NCI-H446 treated with DMSO at 0.1 percent for 48 hours (cell line): ENCODE results near the gene CERS6.

Source experiments
- DNase-seq: peaks from one replicate; lab custom pipeline; 2025; lab: John Stamatoyannopoulos, UW

The CERS6 gene

DNA sequence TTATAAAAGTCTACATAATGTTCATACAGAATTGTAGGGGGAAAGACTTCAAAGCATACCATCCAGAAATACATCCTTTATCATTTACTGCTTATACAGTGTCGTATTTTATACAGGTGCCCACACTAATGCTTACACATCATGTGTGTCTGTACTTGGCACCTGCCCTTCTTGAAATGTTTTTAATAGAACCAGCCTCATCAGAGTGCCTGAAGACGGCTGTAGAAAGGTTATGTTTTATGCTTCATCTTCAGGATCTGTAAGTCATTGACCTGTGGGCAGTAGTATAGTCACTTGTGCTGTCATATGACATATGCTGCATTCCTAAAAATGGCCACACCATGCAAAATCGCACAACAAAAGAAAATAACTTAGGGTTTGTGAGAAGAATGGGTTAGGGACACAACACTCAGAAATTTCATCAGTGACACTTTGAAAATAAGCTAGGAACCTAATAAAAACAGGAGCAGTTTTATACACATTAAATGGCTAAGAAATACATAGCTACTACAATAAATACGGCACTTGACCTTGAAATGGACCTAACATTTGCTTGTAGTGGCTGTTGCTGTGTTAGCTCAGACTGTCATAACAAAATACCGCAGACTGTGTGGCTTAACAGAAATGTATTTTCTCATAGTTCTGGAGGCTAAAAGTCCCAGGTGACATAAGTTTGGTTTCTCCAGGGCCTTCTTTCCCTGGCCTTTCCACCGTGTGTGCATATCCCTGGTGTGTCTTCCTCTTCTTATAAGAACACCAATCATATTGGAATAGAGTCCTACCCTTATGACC, 112.6 kb downstream of the CERS6 start:
- DNase-seq, result no peak

DNA sequence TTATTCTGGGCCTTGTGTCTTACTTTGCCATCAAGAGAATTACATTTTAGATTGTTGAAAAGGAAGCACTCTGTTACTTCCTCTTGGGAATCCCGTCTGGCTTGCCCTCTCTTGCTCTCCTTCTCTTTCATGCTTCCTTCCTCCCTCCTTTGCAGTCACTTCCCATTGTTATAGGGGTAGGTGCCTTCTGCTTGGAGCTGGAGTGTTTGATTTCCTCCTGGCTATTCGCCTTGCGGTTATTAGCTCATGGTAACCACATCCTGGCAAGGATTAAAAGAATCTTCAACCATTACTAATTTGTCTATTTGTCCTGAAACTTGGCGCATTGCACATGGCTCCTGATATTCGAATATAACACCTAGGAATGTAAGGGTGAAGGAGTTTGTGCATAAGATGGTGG, 115.0 kb downstream of the CERS6 start:
- peak; percentile 65 for DNase-seq

DNA sequence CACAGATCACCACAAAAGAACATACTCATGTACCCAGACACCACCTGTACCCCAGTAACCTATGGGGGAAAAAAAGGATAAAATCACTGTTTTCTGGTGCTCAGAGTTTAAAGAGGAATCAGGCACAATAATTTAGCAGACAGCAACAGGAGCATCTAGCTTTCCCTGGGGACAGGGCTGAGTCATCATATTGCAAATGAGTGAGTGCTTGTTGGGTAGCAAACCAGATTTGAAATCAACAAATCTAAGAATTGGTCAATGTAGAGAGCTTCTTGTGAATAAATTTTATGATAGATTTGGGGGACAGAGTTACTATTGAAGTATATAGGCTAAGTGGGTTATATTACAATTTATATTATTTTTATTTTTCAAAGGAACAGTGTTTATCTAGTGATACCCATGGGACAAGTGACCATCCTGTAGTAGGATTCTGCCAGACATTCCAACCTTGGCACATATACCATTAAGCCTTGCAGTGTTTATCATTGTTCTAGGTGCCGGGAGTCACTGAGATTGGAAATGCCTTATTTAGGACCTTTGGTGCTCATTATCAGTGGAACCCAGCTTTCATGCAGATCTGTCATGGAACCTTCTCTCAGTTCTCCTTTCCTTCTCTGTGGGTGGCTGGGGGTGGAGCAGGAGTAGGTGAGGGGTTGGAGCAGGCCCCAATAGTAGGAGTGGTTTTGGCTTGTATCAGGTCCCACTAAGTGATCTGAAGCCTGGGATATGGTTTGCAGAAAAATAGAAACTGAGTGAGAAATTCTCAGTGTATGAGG, 117.2 kb downstream of the CERS6 start:
- peak; percentile 22 for DNase-seq

DNA sequence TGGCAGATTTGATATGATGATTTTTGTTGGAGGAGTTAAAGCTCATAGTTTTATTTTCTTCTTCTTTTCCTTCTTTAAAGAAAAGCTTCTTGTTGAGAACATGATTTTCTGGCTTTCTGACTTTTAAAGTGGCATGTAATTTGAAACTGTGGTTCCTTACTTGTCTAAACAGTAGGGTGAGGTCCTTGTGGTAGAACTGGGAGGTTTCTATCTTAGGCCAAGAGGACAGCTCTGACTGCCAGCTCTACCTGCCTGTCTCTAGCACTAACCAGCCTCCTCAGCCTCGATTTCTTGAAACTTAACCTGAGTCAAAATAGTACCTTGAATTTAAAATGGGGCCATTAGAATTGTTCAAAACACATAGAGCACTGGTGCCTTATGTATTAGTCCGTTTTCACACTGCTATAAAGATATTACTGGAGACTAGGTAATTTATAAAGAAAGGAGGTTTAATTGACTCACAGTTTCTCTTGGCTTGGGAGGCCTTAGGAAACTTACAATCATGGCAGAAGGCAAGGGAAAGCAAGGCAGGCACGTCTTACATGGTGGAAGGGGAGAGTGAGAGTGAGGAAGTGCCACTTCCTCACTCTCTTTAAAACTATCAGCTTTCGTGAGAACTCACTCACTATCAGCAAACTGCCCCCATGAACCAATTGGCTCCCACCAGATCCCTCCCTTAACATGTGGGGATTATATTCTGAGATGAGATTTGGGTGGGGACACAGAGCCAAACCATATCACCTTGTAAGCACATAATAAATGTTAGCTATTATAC, 119.0 kb downstream of the CERS6 start:
- no peak for DNase-seq

DNA sequence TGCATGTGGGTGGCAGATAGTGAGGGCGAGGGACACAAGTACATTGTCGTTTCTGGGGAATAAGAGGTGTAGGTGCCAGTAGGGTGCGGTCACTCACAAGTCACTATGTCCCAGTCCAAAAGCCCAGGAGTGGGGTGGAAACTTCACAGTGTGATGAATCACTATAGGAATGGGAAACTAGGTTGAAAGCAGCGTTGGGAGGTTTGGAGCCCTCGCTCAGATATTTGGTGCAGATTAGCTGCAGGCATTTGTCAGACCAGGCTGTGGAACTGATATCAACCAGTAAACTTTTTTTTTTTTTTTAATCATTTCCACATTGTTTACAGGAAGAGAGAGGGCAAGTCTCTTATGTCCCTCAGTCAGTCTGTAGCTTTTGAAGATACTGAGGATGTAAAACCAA, 121.8 kb downstream of the CERS6 start:
- no peak for DNase-seq

DNA sequence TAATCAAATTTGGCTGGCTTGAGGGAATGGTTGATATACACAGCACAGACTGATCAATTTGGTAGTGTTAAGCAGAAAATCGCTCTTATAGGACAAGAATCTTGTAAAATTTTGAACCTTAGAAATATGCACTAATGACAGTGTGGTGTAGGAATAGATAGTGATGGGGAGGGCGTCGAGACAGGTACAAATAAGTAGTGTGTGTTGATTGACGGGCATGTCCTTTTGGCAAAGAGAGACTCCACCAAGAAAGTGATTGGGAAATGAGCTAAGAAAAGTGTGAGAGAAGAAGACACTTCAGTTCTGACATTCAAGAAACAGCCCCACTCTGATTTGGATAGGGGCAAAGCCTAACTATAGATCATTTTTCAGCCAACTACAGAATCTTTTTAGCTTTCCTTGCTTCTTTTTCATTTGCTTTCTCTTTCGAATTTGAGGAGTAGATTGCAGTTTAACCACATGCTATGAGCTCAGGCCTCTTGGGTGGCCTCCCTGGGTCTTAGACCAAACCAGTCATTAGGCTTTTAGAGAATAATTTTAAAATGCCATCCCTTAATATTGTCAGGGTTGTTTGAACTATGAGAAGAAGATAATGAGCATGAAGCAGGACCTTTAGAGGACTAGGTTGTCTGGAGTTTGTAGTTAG, 127.1 kb downstream of the CERS6 start:
- DNase-seq, result no peak

DNA sequence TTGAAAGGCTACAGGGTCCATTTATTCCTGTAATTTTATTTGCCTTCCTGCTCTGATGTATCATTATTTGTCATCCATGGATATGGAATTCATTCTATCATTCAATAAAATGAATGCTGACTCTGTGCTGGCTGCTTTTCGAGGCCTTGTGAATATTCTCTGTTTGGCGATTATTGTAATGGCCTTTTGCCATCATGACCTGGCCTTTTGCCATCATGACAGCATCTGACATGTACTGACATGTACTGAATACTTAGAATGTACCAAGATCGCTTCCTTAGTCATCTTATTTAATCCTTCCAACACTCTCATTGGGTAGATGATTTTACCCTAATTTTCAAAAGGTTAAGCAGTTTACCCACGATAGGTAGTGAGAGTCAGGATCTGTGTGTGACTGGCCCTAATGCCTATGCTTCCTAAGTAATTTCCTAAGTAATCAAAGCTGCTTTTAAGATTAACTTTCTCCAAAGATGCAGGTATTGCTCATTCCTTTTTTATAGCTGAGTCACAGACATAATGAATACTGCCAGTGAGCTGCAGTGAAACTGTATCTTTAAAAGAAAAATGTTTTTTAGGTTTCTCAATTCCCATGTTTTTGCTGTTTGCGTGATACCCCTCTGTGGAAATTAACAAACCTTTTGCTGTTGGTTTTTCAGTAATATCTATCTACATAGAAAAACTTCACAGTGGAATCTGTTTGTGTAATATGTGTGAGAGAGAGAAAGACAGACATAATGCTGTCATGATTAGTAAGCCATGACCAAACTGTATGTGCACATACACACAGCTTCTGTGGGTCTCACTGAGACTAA, 127.8 kb downstream of the CERS6 start:
- DNase-seq, result peak; percentile 84

DNA sequence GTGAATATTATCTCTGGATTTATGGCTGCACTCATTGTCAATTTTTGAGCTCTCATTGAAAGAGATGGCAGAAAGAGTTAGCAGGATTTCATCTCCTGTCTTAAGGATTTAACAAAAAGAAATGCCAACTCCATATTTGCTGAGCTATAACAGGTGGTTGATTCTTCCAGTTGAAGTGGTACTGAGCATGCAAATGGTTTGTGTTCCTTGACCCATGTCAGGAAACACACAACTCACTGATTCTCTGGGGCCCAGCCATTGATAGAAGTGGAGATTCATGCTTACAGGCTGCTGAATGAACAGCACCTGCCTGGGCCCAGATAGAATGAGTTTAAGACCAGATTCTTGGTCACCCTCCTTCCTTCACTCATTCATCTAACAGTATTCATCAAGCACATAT, 128.8 kb downstream of the CERS6 start:
- DNase-seq, result no peak

DNA sequence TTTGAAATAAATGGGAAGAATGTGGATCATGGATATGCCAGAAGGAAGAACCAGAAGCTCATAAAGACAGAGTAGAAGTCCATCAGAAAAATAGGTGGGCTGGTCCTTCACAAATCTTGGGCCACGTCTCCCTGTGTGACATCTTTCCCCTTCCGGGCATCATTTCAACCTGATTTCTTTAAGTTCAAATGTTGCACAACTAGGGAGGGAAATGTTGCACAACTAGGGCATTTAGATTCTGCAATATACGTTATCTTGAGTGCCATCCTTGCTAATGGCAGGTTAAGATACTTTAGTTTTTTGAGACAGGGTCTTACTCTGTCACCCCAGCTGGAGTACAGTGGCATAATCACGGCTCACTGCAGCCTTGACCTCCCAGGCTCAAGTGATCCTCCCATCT, 129.6 kb downstream of the CERS6 start:
- DNase-seq, result no peak

DNA sequence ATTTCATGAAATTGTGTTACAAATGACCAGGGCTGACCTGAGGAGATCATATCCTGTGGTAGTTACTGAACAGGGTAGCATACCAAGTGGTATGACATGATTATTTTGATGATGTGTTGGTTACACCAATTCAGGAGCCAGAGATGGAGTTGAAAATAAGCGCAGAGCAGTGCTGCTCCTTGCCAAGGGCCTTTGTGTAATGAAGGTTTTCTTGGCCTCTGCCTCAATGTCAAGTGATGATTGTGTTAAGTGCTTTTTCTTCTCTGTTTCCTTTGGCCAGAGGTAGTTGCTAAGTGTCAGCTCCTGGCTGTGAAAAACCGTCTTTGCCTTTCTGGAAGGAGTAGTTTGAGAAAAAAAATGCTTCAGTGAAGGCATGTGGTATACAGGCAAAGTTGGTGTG, 131.2 kb downstream of the CERS6 start:
- peak; percentile 55 for DNase-seq

DNA sequence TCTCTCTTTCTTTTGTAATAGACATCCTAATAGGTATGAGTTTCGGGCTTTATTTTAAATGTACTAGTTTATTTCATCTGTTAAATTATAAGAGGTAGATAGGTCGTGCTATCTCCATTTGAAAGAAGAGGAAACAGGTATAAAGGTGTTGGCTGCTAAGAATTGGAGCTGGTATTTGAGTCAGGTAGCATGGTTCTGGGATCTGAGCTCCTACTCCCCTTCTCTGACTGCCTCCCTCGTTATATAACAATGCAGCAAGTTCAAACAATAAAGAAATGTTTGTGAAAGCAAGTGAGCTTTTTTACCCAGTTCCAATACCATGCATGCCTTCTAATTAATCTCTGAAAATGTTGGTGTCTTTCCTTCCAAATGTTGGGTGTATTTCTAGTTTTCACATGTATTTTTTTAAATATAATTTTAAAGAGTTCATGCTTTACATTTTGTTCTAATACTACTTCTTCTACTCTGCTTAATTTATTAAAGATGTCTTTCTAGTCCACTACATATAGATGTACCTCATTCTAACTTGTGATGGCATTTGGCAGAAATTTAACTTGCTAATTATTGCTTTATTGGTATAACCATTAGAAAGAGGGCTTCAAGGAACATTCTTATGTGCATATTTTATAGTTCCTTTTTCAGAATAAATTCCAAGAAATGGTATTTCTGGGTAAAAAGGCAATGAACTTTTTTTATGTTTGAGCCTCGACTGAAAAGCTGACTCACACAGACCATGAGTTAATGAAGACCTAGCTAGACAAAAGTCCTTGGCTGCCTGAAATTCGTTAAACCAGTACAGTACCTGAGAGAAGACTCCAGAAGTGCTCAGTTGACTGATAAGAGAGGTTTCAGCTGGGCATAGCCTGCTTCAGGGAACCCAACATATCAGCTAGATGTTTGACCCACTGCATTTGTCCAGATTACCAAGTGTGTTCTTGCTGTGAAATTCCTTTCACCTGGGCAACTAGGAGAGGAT, 133.5 kb downstream of the CERS6 start:
- no peak for DNase-seq

DNA sequence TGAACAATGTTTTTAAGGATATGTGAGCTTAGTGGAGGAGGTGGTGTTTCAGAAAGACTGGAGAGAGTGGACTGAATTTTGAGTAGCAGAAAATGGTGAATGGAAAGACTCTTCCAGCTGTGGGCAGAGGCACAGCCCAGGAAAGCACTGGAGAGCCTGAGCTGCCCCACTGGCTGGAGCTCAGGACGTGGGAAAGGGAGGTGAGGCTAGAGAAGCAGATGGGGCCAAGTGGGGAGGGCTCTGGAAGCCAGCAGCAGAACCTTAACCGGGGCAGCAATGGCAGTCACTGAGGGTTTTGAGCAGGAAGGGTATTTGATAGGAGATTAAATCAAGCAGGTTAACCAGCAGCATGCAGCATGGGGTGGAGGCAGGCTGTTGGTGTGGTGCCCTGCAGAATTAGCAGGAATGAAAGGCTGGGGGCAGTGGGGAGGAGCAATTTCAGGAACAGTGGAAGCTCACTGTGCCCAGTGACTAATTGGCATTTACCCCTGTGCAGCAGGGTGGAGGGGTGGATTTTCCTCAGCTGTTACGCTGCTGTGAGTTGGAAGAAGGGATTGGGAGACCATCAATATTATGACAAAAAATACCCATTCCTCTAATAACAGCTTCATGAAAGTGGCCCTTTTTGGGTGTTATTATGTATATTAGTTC, 136.2 kb downstream of the CERS6 start:
- DNase-seq, result no peak

DNA sequence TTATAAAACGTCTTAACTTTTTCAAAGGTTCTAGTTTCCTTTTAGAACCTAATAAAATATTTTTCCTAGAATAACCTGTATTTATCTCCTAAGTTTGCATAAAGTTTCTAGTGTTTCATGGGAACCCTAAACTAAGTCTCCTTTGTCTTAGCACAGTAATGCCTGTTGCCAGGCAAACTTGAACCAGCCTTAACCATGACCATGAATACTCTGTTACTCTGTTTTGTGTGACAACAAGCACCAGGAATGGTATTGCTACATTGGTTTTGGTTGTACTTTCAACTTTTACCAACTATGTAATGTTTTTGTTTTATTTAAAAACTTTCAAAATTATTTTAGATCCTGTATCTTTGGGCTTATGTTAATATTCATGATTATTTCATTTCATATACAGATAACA, 137.6 kb downstream of the CERS6 start:
- no peak for DNase-seq

DNA sequence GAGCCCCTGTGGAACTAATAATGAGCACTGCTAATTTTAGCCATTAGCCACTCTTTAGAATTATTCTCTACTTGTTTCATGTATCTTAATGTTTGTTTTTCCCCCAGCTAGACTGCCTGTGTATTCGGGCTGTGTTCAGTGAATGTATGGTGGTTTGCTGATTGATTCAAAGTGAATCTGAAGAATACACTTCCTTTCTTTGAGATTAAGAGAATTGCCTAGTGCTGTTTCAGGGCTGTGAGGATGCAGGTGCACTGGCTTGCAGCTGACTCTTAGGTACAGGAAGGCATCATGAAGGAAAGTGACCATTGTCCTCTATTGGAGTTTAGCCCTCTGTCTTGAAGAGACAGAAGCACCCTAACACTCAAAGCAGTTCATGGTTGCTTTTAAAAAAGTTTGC, 138.7 kb downstream of the CERS6 start:
- no peak for DNase-seq

DNA sequence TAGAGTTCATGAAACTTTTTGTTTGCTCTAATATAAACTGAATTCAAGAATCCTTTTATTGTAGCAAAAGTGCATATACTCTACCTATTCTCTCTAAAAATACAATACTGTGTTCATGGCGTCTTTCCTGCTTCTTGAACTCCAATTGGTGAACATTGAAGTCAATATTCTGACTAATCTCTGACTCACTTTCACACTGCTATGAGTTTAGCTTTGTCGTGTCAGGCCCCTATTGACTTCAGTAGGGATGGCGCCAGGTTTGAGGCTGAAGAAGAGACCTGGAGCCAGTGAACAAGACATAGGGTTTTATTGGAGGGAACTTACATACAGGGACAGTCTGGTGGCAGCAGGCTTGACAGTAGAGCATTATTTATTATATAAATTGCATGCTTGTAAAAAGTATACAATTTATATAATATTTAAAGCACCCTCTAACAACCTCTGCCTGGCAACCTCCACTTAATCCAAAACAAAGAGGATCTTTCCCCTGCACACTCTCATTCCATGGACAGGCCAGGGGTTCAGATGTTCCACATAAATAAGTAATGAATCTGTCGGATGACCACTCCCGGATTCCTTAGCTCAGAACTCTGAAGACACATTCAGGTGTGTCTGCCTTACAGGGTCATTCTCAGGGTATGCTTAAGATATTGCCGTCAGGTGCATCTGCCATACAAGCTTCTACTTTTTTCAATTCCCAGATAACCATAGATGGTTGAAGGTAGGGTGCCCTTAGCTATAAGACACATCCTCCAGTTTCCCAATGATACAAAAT, 141.0 kb downstream of the CERS6 start:
- DNase-seq, result no peak

DNA sequence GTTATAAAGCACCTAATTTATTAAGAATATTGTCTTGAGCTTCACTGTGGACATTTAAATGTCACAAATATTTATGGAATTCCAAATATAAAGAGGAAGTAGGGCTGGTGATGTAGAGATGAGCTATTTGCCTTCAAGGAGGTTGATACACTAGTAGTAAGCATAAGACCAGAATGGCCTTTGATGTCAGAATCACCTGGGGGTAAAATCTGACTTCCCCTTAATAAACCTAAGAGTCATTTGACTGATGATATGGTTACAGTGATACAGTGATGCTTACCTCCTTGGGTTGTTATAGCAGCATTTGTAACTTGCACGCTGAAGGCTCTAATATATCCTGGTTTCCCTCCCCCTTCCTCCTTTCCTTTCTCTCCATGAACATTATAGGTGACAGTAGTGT, 143.7 kb downstream of the CERS6 start:
- no peak for DNase-seq

DNA sequence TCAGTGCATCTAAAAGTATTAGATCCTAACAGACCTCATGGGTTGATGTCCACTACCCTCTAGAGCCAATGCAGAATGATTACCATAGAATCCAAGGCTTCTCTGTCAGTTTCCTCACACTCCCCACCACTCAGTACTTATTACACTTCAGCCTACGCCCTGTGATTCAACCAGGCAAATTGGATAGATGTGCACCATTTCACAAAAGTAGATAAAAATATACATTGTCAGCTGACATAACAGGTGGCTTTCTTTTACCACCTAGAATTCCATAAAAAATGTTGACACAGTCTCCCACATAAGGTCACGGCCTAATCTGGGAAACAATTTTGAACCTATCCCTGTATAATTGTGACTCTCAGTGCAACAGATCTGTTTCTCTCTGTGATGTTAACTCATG, 144.9 kb downstream of the CERS6 start:
- DNase-seq, result no peak

DNA sequence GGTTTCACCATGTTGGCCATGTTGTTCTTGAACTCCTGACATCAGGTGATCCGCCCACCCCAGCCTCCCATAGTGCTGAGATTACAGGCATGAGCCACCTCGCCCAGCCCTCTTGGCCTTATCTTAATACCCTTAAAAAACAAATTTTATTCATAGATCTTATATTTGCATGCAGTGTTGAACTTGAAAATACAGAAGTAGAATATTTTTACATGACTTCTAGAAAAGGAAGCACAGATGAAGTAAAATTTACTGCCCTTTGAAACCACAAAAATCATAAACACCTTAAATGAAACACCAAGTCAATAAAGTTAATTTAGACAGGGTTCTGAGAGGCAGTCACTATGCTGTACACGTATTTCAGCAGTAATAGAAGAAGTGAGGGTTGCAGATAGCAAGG, 145.7 kb downstream of the CERS6 start:
- DNase-seq, result no peak

DNA sequence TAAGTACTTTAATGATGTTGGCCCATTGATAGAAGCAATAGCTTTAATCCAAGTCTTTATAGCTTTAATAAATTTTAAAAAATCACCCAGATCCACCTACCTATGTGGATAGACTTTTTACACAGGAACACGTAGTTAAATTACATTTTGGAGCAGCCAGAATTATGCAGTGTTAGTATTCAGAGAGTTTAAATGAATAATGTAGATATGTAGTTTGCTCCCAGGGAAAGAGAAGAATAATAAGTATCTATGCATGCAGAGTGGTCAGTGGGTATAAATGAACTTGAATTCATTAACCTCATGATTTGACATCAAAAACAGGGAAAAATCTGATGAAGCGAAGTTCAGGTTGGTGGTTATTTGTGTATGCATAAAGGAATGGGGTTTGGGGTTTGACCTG, 146.3 kb downstream of the CERS6 start:
- no peak for DNase-seq
